GM21515 (cell line): Measurements from ENCODE around the gene MAF.

Experiments
- ATAC-seq: cut with Tn5 transposase; IDR thresholded peaks from one replicate; pipeline ENCODE4 v1.9.1; 2021; ENCODE audit not compliant: unreplicated experiment

Gene MAF

DNA sequence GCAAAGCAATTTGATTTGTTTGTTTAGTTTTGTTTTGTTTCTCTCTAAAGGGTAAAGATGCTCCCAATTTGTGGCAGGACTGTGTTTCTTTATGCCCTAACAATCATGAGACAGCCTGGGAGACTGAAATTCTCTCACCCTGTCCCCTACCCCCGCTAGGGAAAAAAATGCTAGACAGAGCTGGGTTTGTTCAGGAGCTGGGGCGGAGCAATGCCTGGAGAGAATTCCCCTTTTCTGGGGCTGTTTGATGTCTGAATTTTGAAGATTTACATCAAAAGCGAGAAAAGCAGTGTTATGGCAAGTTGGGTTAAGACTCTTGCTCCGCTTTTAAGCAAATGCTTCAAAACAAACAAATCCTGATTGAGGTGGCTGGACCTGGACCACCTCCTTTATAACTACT is 8.4 kb downstream of the MAF start:
- no peak for ATAC-seq

DNA sequence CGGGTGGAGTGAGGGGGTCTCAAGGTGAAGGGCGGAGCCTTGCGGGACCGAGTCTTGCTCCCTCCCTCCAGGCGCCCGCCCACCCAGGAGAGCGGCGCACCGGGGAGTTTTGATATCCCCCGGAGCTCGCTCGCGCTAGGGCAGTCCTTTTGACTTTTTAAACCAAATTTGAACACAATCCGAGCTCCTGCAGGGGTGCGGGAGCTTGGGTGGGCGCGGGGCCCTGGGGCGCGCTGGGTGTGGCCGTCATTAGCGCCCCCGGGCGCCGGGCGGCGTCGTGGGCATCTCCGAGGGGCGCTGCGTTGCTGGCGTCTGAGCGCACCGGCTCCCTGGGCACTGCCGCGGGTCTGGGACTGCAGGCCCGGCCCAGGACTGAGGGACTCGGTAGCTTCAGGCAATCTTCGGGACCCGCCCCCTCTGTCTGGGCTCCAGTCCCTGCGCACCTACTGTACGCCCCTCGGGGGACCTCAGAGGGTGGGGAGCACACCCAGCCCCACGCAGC is 10.9 kb downstream of the MAF start:
- no peak for ATAC-seq

DNA sequence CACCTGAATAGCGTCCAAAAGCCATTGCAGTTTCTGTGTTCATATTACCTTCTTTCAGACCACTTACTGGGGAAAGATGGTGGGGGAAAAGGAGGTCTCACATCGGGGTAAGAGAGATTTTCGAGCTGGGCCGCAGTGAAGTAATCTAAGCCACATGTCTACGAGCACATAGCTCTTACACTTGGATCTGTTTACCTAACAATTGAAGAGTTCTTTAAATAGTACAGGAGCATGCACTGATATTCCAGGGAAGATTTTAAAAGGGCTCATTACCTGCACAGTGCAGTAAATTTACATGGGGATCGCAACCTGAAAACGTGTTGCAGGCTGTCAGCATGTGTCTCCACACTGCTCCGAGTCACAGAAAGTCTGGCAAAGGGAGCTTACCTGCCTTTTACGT is 12.6 kb downstream of the MAF start:
- no peak for ATAC-seq

DNA sequence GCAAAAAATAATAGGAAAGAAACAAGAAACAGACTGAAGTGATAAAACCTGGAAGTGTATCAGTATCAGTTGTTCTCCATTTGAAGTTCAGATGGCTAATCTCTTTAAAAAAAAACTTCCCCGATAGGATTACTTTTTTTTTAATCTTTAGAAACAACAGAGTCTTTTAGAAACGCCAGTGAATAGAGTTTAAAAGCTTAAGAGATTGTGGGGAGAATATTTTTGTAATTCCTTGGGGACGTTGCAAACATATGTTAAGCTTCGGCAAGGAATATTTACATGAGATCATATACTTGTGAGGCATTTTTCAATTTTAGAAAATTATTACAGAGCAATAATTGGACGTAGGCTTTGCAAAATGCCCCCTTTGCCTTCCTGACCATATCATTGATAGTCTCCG is 13.2 kb downstream of the MAF start:
- no peak for ATAC-seq

DNA sequence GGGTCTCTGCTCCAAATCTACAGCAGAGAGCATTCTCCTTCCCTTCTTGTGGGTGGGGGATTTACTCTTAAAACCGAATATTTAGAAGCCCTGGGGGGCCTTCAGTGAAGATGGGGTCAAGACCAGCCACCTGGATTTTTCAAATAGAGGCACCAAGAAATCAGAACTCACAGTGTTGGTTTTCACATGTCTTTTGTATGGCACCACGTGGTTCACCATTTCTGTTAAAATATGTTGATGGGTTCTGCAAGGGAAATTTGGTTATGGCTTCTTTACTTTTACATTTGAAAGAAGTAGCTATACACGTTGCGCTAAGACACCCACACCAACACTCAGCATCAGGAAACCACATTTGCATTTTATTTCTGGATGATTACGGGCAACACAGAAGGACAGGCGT is 17.7 kb downstream of the MAF start:
- no peak for ATAC-seq

DNA sequence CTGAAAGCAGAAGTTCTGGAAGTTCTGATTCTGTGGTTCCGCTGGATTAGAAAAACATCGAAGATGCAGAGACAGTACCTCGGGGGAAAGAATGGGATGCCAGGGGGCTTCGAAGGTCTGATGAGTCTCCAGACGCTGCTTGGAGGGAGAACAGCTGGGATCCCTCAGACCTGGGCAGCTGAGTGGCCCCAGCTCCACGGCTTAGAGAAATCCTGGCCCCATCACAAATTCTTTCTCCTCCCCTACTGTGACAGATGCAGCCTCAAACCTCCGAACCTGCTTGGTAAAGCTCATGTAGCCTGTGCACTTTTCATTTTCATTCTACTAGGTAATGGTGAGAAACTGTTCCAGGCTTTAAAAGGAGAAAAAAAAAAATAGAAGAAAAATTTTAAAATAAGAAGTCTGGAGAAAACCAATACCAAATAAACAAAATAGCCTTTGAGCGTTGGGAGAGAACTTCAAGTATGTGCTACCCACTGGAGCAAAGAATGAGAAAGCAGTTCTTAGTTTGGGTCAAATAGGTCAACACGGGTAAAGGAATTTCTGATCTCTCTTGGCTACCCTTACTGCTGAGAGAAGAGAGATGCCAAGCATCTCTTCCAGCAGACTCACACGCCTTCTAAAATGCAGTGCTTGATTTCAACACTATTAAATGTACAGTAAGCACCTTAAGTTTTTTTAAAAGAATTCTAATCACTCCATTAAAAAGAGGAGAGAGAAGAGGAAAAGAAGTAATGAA is 19.9 kb downstream of the MAF start:
- no peak for ATAC-seq

DNA sequence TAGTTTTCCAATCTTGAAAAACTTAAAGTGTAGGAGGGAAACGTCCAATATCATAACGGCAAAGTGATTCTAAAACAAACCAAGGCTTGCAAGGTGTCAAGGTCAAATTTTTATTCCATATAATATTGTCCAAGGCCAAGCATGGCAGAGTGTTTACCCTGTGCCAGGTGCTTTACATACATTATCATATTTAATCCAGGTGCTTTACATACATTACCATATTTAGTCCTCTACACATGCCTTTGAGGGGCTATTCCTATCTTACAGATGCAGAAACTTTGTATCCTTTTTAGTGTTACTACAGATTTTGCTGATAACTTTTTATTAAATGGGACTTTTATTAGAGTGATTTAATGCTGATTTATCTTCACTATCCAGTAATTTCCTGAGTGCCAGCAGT is 23.9 kb downstream of the MAF start:
- ATAC-seq: no peak

DNA sequence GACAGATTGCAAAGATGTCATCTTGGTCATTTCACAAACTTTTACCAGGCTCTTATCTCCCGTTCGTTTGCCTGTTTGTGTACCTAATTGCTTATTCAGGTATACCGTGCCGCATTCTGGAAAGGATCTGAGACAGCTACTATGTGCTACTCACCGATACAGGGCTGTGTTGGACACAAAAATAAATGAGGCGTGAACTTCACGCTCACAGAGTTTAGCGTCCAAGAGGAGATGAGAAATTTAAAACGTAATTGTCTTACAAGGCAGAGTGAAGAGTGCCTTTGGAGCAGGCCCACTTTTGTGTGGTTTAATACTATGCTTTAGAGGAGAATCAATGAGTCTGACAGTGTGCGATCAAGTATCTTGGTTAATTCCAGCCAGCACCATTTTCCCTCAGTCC is 26.7 kb downstream of the MAF start:
- no peak for ATAC-seq

DNA sequence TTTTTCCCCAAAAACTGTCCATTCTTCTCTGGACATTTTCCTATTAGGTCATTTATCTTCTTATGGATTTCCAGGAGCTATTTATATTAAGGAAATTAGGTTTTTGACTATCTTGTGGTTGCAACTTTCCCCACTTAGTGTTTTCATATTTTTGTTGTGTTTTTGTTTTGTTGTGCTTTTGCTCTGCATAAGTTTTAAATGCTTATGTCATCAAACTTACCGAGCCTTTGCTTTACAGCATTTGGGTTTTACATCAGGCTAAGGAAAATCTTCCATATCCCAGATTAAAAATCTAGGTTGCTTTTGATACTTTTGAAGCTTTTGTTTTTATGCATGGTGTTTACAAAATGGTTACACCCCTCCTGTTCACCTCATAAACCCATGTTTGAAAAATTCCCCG is 27.5 kb downstream of the MAF start:
- ATAC-seq: no peak

DNA sequence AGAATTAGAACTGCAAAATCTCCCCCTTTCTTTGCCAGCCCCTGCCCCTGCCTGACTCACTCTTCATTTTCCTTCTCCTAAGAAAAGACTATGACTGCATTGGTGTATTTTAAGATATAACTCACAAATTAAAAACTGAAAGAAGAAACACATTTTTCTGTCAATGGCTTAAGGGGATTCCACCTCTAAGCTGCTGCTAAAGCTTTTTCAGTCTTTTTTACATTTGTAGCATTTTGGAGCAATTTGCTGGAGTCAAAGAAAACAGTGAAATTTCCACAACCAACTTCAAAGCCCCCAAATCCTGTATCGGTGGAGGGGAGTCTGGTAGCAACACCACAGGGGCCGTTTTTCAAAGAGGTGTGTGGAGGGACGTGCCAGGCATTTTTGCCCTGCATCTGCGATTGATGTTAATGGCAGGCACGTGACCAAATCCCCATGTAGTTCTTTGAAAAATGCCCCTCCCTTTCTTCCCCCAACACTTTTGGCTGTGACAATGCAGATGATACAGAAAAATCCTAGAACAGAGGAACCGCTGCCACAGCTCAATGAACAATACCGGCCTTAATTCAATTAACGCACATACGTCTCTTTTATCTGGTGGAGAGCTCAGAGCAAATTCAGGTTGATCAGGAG is 28.5 kb downstream of the MAF start:
- no peak for ATAC-seq

DNA sequence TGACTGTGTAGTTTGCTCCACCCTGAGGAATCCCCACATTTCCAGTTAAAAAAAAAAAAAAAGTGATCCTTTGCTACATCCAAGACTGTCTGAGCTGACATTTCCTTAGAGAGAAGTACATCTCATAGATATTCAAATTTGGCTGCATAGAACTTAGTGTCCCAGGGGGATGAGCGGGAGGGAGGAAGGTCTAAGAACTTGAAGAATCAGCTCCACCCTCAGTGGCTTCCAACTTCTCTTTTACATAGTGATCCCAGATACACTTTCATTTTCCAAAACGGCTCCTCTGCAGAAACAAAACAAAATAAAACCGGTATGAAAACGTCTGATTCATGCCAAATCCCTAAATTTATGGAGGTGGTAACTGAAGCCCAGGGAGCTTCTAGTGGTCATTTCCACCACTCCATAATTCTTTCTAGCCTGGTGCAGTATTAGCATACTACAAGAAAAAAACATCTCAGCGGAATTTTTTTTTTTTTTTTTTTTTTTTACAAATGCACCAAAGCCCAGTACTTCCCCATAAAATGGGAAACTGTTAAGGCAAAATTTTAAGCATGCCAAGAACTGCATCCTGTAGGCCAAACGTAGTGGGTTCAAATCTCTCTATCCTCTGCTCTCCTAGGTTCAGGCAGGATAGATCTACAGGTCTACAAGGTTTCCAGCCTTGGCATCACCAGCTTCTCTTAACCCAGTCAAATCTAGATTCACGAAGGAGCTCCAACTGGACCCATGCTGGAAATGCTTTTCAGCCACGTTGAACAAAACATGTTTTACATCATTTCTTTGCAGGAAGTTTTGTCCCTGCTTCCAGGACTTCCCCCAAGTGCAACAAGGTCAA is 29.3 kb downstream of the MAF start:
- no peak for ATAC-seq

DNA sequence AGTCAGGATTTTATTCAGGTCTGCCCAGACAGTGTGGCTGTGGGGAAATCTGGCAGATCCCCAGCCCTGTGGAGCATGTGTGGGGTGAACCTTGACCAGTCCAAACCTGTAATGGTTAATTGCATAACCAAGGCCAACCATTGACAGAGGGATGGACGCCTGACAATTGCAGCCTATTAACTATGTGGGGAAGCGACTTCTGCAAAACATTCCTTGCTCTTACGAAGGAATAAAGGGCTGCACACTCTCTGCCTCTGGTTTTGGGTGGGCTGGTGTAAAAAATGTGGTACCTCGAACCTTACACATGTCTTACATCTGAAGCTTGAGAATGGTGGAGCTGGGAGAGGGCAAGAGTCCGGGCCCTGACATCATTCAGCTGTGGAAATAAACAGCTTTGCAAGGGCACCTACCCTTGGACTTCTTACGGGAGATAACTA is 35.8 kb downstream of the MAF start:
- no peak for ATAC-seq

DNA sequence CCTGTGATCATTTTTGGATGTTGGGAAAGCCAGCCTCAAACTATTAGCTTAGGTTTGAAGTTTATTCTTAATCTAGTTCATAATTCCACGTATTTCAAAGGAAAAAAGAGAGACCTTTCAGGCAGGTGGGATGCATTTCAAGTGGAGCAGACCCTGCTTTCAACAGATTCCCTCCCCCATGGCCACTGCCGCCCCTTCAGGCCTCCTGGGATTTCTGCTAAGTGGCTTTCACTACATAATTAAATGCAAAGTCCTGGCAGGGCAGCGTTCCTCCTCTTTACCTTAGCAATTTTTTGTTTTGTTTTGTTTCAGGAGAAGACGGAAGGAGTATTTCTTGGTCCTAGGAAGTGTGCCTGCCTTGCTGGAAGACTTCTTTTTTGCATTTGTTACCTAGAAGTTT is 36.6 kb downstream of the MAF start:
- no peak for ATAC-seq

DNA sequence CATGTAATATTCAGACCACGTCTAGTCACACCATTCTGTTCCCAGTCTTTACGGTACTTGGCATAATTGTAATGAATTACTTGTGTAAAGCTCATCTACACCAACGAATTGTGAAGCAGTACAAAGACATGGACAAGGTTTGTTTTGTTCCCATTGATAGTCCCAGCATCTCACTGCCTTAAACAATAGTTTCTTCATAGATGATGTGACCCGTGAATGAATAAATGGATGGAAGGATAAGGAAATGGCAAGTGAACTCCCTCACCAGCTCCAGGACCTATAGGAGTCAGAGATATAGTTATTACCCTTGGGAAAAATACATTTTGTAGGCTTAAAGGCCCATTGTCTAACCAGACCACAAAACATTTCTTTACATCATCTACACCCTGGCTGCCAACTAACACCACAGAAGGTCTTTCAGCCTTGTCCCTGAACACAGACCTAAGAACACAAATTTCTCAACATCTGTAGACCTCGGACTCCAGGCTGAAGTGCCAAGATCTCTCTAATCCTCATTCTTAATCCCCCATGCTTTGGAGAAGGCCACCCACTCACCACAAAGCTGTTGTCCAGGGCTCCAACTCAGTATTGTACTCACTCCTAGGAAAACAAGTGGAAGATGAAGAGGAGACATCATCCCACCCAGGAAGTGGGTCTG is 38.2 kb downstream of the MAF start:
- ATAC-seq: no peak

DNA sequence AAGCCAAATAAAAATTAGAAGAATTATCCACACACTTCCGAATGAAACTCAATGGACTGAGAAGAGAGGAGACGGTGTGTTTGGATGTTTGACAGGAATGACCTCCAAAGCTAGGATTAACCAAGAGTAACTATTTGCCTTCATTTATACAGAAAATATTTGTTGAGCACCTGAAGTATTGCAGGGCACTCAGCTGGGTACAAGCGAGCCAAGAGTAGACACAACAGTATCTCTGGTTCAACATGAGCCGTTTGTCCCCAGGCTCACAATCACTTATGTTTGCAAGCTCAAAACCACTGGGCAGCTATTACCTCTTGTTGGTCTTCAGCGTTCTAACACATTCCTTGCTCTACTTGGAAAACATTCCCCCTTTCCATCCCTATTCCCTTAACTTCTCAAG is 38.8 kb downstream of the MAF start:
- no peak for ATAC-seq

DNA sequence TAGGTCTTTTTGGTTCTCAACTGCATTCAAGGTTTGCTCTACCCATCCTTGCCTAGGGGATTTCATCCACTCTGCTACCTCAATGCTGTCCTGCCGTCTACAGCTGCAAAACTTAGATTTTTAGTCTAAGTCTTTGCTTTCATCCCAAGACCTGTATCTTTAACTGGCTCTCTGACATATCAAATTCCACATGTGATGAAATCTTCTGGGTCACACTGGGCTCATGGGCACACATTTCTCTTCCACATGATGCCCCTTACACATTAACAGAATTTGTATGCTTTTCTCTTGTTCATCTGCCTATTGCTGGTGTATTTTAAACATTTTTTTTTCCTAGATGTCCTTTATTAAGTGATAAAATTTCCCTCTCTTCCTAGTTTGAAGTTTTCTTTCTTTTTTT is 39.6 kb downstream of the MAF start:
- no peak for ATAC-seq

DNA sequence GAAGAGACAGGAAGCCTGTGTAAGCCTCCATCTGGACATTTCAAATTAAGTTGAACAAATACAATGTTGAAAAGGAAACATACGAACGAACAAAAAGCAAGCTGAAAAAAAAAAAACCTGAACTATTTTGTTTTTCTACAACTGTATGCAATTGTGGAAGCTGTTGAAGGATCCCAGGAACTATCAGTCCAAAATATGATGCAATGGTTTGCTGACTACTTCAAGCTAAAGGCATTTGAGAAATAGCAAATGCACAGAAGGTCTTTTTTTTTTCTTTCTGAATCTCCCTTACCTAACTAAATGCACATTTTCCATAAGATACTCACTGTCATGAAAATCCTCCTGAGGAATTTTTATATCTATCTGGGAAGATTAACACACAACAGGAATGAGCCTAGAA is 40.2 kb downstream of the MAF start:
- no peak for ATAC-seq

DNA sequence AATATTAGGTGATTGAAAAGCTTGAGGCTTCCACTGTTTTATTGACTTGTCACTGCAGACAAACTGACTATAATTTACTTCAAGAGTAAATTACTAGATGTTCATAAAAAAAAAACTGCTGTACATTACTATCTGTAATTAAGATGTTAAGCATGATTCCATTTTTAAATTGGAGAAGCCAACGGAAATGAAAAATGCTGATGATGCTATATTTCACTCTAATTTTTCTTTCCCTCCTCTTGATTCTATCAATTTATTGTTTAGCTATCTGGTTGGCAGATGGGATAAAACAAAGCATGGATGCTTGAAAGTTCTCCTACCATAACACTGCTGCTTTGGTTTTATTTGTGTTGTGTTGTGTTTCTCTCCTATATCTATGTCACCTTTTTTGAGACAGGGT is 41.0 kb downstream of the MAF start:
- ATAC-seq: no peak

DNA sequence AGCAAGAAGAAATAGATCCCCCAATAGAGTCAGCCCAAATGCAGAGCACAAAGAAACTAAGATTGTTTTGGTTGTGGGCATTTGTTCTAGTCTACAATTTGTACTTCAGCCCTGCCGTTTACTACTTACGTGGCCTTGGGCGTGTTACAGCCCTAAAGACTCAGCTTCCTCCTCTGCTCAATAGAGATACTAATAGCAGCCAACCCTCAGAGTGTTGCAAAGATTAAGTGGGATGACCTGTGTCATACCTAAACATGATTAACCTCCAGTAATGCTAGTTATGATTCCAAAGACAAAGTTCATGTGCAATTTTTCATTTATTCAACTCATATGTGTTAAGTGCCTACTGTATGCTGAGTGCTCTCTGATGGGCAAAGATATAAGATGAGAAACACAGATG is 43.1 kb downstream of the MAF start:
- ATAC-seq: no peak

DNA sequence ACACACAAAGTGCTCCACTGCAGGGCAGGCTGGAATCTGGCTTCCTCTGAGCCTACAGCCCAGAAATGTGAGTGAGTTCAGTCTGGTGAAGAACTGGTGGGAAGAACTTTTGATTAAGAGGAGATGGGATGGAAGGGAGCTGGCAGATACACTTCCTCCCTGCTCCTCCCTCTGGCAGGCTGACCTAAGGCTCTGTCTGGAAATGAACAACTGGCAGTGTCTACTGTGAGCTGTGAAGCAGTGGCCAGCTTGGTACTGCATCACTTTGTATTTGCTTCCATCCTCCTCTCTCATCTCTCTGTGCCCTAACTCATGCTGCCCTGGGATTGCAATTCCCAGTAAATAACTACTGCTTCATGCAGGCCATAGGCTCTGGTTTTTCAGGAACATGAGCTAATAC is 45.6 kb downstream of the MAF start:
- no peak for ATAC-seq

DNA sequence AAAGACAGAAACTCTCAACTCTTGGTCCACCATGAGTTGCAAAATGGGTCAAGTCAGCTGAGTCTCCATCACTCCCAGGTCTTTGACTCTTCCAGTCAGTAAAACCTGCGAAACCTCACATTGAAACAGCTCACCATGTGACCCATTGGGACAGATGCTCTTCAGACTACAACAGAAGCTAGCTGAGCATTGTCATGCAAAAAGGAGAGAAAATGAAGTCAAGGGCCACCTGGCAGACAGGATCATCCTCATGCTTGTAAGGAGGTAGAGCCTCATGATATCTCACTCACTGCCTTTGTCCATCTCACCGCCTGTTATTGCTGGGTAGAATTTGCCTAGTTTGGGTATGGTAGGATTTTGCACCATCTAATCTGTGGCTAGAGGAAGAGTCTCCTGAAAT is 50.2 kb downstream of the MAF start:
- ATAC-seq: no peak
